Endodermal cell (in vitro differentiated cells): ENCODE data around the gene PRAMEF1. TPM values are rescaled to one million over a fixed set of nuclear protein-coding genes. Genes with fewer than 3 reads are reported as not detected.

Source experiments
- DNase-seq: peaks from one replicate; pipeline ENCODE4 v3.0.0-alpha.2; 2017
- H3K27ac ChIP-seq: 2 replicates; pipeline ENCODE4 v1.5.1; 2013; ENCODE audit warnings: mild to moderate bottlenecking, low read depth, low read length, moderate library complexity
- H3K27me3 ChIP-seq: 2 replicates; pipeline ENCODE4 v1.6.1; 2013; ENCODE audit warnings: mild to moderate bottlenecking, low read length, moderate library complexity; ENCODE audit not compliant: insufficient read depth, control insufficient read depth, poor library complexity, severe bottlenecking
- H3K36me3 ChIP-seq: 2 replicates; pipeline ENCODE4 v1.7.0; 2013; ENCODE audit warnings: mild to moderate bottlenecking, low read length, moderate library complexity; ENCODE audit not compliant: control insufficient read depth, insufficient read depth
- H3K4me1 ChIP-seq: one replicate; pipeline ENCODE4 v1.7.0; 2013; ENCODE audit warnings: low read length; ENCODE audit not compliant: control insufficient read depth, insufficient read depth
- H3K4me3 ChIP-seq: 2 replicates; pipeline ENCODE4 v1.5.1; 2013; ENCODE audit warnings: mild to moderate bottlenecking, low read length, moderate library complexity
- H3K9ac ChIP-seq: 2 replicates; pipeline ENCODE4 v1.6.1; 2013; ENCODE audit warnings: mild to moderate bottlenecking, low read length, moderate library complexity; ENCODE audit not compliant: poor library complexity, severe bottlenecking; ENCODE audit errors: extremely low read depth
- H3K9me3 ChIP-seq: 2 replicates; pipeline ENCODE4 v1.6.1; 2013; ENCODE audit warnings: mild to moderate bottlenecking, low read length, moderate library complexity; ENCODE audit not compliant: control insufficient read depth
- H3K27ac Mint-ChIP-seq: 2 replicates; pipeline ENCODE4 v1.8.0; 2020; ENCODE audit warnings: mixed read lengths
- H3K27me3 Mint-ChIP-seq: 2 replicates; pipeline ENCODE4 v1.8.0; 2021; ENCODE audit warnings: mild to moderate bottlenecking, mixed read lengths; ENCODE audit not compliant: insufficient read depth
- H3K36me3 Mint-ChIP-seq: 2 replicates; pipeline ENCODE4 v1.8.0; 2020; ENCODE audit warnings: low read depth, mixed read lengths
- H3K4me1 Mint-ChIP-seq: 2 replicates; pipeline ENCODE4 v1.8.0; 2020; ENCODE audit warnings: mixed read lengths
- H3K4me3 Mint-ChIP-seq: 2 replicates; pipeline ENCODE4 v1.8.0; 2020; ENCODE audit warnings: mild to moderate bottlenecking, moderate library complexity, mixed read lengths
- H3K9me3 Mint-ChIP-seq: 2 replicates; pipeline ENCODE4 v1.8.0; 2020; ENCODE audit warnings: mild to moderate bottlenecking, mixed read lengths
- WGBS, 2 experiments: methylation state at CpG; one replicate each; pipeline versions ENCODE4 v1.1.5 to v1.1.7; 2013; ENCODE audit warnings: missing lambda C conversion rate in 2 of 2, mixed read lengths in 1 of 2; ENCODE audit not compliant: insufficient coverage in 1 of 2, insufficient read length in 1 of 2; 5-methylcytosine and 5-hydroxymethylcytosine counted together
- total RNA-seq, 2 donors: library from RNA; stranded (reverse); fragmentation: NEBNext Ultra II Directional in 1 of 2; extraction: Animal tissue kit (Norgen Biotek cat#: 25700) in 1 of 2; gene quantifications; 2 replicates in 1 of 2; 3 replicates in 1 of 2; pipeline ENCODE4 v1.2.1, GENCODE V29; 2021
- TF ChIP-seq, protein P1 (sequence below): fragments of 200-600 bp; sonication (generic); conservative IDR thresholded peaks from 2 replicates; pipeline ENCODE4 v1.5.0; 2021; ENCODE audit warnings: antibody characterized with exemption, mild to moderate bottlenecking

PRAMEF1 gene
- total RNA-seq, 2 donors from 2014 or later, result not detected

DNA sequence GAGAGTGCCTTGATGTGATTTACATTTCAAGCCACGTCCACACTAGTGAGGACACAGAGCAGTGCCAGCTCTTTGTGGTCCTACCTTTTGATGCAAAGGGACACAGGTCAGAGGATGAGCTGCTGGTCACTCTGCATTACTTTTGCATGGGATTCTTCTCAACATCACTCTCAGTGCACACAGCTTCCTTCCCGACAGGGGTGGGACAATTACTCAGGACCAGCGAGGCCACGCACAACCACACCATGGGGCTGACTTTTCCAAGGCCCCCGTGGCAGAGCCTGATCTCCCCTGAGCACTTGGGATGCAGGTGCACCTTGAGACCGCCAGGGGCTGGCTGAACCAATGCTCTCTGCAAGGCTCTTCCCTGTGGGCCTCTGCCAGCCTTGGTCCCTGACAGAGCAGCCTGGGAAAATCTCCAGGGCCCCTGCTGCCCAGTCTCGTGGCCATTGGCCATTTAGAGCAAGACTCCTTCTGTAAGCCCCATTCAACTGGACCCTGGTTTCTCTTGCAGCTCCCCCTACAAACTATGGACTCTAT, 30.9 kb upstream of the PRAMEF1 start:
- no peak overlapping the region for H3K4me3 Mint-ChIP-seq
- Histone ChIP-seq H3K9me3 (no peaks in the 10 kb centered on the region), H3K4me3 (no peak overlapping the region), H3K27me3 (no peaks in the 10 kb centered on the region), H3K36me3 (no peaks in the 10 kb centered on the region), H3K9ac (no peak overlapping the region), H3K27ac (no peak overlapping the region), H3K4me1 (no peaks in the 10 kb centered on the region)
- no peaks in the 10 kb centered on the region for H3K27me3 Mint-ChIP-seq
- WGBS, 2 experiments, result 72 to 78% methylated on average over 2 to 7 of the region's 7 CpGs
- peak; percentile 81 for DNase-seq
- no peak overlapping the region for H3K27ac Mint-ChIP-seq
- H3K4me1 Mint-ChIP-seq, result no peaks in the 10 kb centered on the region
- no peaks in the 10 kb centered on the region for H3K9me3 Mint-ChIP-seq
- TF ChIP-seq, protein P1, sequence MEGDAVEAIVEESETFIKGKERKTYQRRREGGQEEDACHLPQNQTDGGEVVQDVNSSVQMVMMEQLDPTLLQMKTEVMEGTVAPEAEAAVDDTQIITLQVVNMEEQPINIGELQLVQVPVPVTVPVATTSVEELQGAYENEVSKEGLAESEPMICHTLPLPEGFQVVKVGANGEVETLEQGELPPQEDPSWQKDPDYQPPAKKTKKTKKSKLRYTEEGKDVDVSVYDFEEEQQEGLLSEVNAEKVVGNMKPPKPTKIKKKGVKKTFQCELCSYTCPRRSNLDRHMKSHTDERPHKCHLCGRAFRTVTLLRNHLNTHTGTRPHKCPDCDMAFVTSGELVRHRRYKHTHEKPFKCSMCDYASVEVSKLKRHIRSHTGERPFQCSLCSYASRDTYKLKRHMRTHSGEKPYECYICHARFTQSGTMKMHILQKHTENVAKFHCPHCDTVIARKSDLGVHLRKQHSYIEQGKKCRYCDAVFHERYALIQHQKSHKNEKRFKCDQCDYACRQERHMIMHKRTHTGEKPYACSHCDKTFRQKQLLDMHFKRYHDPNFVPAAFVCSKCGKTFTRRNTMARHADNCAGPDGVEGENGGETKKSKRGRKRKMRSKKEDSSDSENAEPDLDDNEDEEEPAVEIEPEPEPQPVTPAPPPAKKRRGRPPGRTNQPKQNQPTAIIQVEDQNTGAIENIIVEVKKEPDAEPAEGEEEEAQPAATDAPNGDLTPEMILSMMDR, result peak; percentile 72
- no peaks in the 10 kb centered on the region for H3K36me3 Mint-ChIP-seq

DNA sequence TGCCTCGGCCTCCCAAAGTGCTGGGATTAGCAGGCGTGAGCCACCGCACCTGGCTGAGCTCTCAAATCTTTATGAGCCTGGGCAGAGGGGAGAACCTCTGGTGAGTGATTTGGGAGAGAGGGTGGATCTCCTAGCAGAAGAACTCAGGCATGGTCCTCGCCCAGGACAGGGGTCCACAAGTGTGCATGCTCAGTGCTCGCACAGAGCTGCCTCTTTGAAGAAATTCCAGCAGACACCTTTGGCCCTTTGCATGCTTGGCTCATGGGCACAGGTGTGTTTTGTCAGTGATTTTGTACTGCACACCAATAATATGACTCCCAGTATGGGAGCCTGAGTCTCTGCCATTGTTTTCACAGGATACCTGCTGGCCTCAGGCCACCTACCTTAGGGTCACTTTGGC, 29.4 kb upstream of the PRAMEF1 start:
- Mint-ChIP-seq H3K27ac (no peak overlapping the region), H3K36me3 (no peaks in the 10 kb centered on the region), H3K4me1 (no peaks in the 10 kb centered on the region), H3K9me3 (no peaks in the 10 kb centered on the region), H3K27me3 (no peaks in the 10 kb centered on the region), H3K4me3 (no peak overlapping the region)
- Histone ChIP-seq H3K36me3 (no peaks in the 10 kb centered on the region), H3K27me3 (no peaks in the 10 kb centered on the region), H3K9ac (no peak overlapping the region), H3K4me1 (no peaks in the 10 kb centered on the region), H3K4me3 (no peak overlapping the region), H3K27ac (no peak overlapping the region), H3K9me3 (no peaks in the 10 kb centered on the region)
- WGBS, 2 experiments, result 91 to 92% methylated on average over 5 of the region's 5 CpGs
- TF ChIP-seq, protein P1, result no peak
- peak; percentile 4 for DNase-seq

- H3K36me3 Mint-ChIP-seq, result no peaks in the 10 kb centered on the region
- Histone ChIP-seq H3K9me3 (no peaks in the 10 kb centered on the region), H3K9ac (no peak overlapping the region), H3K27ac (no peak overlapping the region), H3K4me3 (no peak overlapping the region), H3K36me3 (no peaks in the 10 kb centered on the region), H3K4me1 (no peaks in the 10 kb centered on the region), H3K27me3 (no peaks in the 10 kb centered on the region)
- H3K27ac Mint-ChIP-seq, result no peak overlapping the region
- no peak for DNase-seq
- H3K4me3 Mint-ChIP-seq, result no peak overlapping the region
- H3K9me3 Mint-ChIP-seq, result no peaks in the 10 kb centered on the region
- no peaks in the 10 kb centered on the region for H3K27me3 Mint-ChIP-seq
- TF ChIP-seq, protein P1, result no peak
- WGBS, 2 experiments, result 87 to 88% methylated on average over 7 of the region's 7 CpGs
- no peaks in the 10 kb centered on the region for H3K4me1 Mint-ChIP-seq
Measured at GRCh38 chr1:12762766-12763165, 28.4 kb upstream of the PRAMEF1 start.
